Upper lobe of right lung (tissue), 1 donor: ENCODE data around the gene RASSF4. TPM values are rescaled to one million over a fixed set of nuclear protein-coding genes. Genes with fewer than 3 reads are reported as not detected.

Source experiments
- ATAC-seq: fragments of 200-7000 bp; cut with Tn5 transposase; one replicate; pipeline ENCODE4 v1.9.1; 2020; ENCODE audit warnings: mild to moderate bottlenecking, moderate library complexity
- DNase-seq: peaks from one replicate; pipeline ENCODE4 v3.0.0-alpha.2; 2020
- H3K27ac ChIP-seq: fragments of 200-600 bp; one replicate; pipeline ENCODE4 v1.8.0; 2022
- H3K27me3 ChIP-seq: fragments of 200-600 bp; one replicate; pipeline ENCODE4 v1.8.0; 2022; ENCODE audit warnings: mild to moderate bottlenecking
- H3K36me3 ChIP-seq: fragments of 200-600 bp; one replicate; pipeline ENCODE4 v1.8.0; 2022
- H3K4me1 ChIP-seq: fragments of 200-600 bp; one replicate; pipeline ENCODE4 v1.8.0; 2022
- H3K4me3 ChIP-seq: fragments of 200-600 bp; one replicate; pipeline ENCODE4 v1.8.0; 2022; ENCODE audit warnings: mild to moderate bottlenecking
- H3K9me3 ChIP-seq: fragments of 200-600 bp; one replicate; pipeline ENCODE4 v1.8.0; 2022
- intact Hi-C: fragments of 100-400 bp; cut with DNase I; formaldehyde crosslinking; loops from one replicate; pipeline ENCODE4 v1.11.0; 2022
- total RNA-seq: library from RNA; stranded (reverse); fragmentation: NEBNext Ultra II Directional; extraction: Animal tissue kit (Norgen Biotek cat#: 25700); gene quantifications from one replicate; pipeline ENCODE4 v1.2.1, GENCODE V29; 2021
- TF ChIP-seq, protein P1 (sequence below): fragments of 200-600 bp; IDR thresholded peaks from one replicate; pipeline ENCODE4 v1.8.0; 2022; ENCODE audit warnings: antibody characterized with exemption
- donor health status: DM: no; HTN: yes; CAD: no; lungs with severe emphysema.

The RASSF4 gene
- total RNA-seq, 1 donor from 2014 or later, result 40.9 TPM

DNA sequence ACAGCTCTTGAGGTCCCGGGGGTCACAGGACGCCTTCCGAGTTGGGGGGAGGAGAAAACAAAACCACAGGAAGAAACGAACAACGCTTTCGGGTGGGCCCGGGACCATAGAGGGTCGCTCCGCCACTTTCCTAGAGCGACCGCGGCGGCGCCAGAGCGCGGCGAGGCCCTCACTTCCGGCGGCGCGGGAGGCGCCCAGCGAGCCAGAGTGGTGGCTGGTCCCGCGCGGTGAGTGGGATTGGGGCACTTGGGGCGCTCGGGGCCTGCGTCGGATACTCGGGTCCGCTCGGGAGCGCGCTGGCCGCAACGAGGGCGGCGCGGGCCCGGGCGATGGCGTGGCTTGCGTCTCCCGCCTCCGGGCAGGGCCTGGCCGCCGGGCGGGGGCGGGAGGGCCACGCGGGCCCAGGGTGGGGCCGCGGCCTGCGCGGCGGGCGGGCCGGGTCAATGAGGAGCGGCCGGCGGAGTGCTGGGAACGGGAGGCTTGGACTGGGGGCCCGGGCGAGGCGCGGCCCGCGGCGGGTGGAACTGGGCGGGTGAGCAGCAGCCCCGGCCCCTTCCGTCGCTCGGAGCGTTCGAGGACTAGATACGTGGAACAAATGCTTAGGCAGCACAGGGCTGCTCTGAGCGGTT is 41.3 kb downstream of the RASSF4 start, which contains the start of gene ZNF22:
TSS of gene ZNF22 (plus strand) at position 172 of the 629 bp plus-strand sequence. CDS start 2,446 bp downstream, outside the sequence.
- Histone ChIP-seq H3K4me3 (peak within 1 kb of the TSS; percentile 64), H3K4me1 (peaks cover 51% of the 10 kb centered on the region), H3K27me3 (no peaks in the 10 kb centered on the region), H3K27ac (peak within 1 kb of the TSS; percentile 95), H3K36me3 (peaks cover 21% of the 10 kb centered on the region), H3K9me3 (no peaks in the 10 kb centered on the region)
- TF ChIP-seq, protein P1, sequence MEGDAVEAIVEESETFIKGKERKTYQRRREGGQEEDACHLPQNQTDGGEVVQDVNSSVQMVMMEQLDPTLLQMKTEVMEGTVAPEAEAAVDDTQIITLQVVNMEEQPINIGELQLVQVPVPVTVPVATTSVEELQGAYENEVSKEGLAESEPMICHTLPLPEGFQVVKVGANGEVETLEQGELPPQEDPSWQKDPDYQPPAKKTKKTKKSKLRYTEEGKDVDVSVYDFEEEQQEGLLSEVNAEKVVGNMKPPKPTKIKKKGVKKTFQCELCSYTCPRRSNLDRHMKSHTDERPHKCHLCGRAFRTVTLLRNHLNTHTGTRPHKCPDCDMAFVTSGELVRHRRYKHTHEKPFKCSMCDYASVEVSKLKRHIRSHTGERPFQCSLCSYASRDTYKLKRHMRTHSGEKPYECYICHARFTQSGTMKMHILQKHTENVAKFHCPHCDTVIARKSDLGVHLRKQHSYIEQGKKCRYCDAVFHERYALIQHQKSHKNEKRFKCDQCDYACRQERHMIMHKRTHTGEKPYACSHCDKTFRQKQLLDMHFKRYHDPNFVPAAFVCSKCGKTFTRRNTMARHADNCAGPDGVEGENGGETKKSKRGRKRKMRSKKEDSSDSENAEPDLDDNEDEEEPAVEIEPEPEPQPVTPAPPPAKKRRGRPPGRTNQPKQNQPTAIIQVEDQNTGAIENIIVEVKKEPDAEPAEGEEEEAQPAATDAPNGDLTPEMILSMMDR, result peak; percentile 22
- ATAC-seq (peak; percentile 91), DNase-seq (peak; percentile 88)
- intact Hi-C loops, result no loop called here

- H3K27me3 ChIP-seq, result no peaks in the 10 kb centered on the region
- peak overlapping the region; percentile 64 for H3K4me3 ChIP-seq
- TF ChIP-seq, protein P1, result peak; percentile 21
- peak overlapping the region; percentile 95 for H3K27ac ChIP-seq
- ATAC-seq, result peak; percentile 72
- intact Hi-C loops, result no loop called here
- H3K4me1 ChIP-seq, result peaks cover 44% of the 10 kb centered on the region
- no peaks in the 10 kb centered on the region for H3K9me3 ChIP-seq
- peaks cover 21% of the 10 kb centered on the region for H3K36me3 ChIP-seq
- peak; percentile 83 for DNase-seq
Measured at GRCh38 chr10:45001381-45002148, 42.0 kb downstream of the RASSF4 start.

GRCh38 chr10:45003432-45004000 is 43.9 kb downstream of the RASSF4 start:
- Histone ChIP-seq H3K36me3 (peaks cover 21% of the 10 kb centered on the region), H3K27ac (no peak overlapping the region), H3K9me3 (no peaks in the 10 kb centered on the region), H3K27me3 (no peaks in the 10 kb centered on the region), H3K4me1 (peaks cover 26% of the 10 kb centered on the region), H3K4me3 (no peak overlapping the region)
- ATAC-seq, result no peak
- TF ChIP-seq, protein P1, result no peak
- intact Hi-C loops, result no loop called here
- DNase-seq, result no peak

DNA sequence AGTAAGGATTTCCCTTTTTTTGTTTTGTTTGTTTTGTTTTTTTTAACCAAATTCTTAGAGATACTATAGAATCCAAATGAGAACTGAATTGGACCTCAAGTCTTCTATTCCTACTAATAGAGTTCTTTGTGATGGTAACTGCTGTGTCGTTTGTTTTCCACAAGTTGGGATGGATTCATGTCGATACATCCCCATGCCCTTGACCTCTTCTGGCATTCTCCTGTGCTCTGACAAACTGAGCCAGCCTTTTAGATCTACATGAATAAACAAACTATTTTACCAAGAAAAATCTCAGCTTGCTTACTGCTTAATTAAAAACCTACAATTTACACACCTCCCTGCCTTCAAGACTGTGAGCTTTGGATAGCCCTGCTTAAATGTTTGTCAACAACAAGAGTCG is 45.1 kb downstream of the RASSF4 start:
- Histone ChIP-seq H3K4me3 (no peak overlapping the region), H3K27ac (no peak overlapping the region), H3K27me3 (no peaks in the 10 kb centered on the region), H3K4me1 (peaks cover 21% of the 10 kb centered on the region), H3K36me3 (peaks cover 21% of the 10 kb centered on the region), H3K9me3 (no peaks in the 10 kb centered on the region)
- ATAC-seq (no peak), DNase-seq (no peak)
- TF ChIP-seq, protein P1, result no peak
- intact Hi-C loops, result no loop called here

DNA sequence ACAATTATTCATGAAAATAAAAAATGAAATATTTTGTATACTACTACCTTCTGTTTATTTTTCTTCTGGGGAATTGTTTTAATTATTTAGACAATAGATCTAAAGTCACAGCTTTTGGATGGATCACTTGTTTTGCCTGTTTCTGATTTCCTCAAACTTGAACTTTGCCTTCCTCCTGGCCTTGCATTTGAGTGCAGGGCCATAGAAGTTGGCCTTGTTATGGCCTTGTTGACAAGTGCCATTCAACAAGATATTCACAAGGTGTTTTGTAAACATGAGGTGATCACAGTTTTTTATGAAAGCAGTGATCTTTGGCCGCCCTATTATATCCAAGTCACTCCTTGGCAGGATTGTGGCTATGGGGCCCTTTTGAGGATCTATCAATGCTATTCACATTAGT is 45.7 kb downstream of the RASSF4 start:
- Histone ChIP-seq H3K4me3 (no peak overlapping the region), H3K27me3 (no peaks in the 10 kb centered on the region), H3K36me3 (peaks cover 21% of the 10 kb centered on the region), H3K27ac (no peak overlapping the region), H3K9me3 (no peaks in the 10 kb centered on the region), H3K4me1 (peaks cover 14% of the 10 kb centered on the region)
- TF ChIP-seq, protein P1, result no peak
- DNase-seq (no peak), ATAC-seq (no peak)
- intact Hi-C loops, result no loop called here
